ENCODE measurements around the gene KCNAB1.
"Not testable (repeated sequence)": the region's sequence is repeated elsewhere in the genome, so short reads cannot be mapped to it uniquely, and the experiment has no call there.

The KCNAB1 gene

DNA sequence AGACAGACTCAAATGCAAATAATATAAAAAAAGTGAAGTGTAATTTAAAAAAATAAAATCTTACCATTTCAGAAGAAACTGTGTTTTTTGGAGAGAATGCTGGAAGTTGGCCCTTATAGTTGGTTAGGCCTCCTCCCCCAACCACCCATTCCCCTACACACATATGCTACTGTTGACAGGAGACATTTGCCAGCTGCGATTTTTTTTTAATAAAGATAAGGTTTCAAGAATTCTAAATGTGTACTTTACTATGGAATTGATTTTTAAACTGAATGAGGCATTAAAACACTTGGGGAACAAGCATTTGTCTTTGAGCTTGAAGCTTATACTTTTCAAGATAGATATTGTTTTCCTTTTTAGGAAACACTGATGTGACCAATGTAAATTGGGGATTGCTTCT lies 438.9 kb downstream of the KCNAB1 start:
- no peak for DNase-seq (ENCODE audit: low spot score)
- no peak for FAIRE-seq

DNA sequence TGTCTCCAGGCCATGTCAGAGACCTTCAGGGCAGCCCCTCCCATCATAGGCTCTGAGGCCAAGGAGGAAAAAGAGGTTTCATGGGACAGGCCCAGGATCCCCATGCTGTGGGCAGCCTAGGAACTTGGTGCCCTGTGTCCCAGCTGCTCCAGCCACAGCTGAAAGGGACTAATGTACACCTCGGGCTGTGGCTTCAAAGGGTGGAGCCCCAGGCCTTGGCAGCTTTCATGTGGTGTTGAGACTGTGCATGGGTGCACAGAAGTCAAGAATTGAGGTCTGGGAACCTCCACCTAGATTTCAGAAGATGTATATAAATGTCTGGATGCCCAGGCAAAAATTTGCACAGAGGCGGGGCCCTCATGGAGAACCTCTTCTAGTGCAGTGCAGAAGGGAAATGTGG lies 441.2 kb downstream of the KCNAB1 start:
- DNase-seq (ENCODE audit: low spot score) = no peak
- no peak for FAIRE-seq

DNA sequence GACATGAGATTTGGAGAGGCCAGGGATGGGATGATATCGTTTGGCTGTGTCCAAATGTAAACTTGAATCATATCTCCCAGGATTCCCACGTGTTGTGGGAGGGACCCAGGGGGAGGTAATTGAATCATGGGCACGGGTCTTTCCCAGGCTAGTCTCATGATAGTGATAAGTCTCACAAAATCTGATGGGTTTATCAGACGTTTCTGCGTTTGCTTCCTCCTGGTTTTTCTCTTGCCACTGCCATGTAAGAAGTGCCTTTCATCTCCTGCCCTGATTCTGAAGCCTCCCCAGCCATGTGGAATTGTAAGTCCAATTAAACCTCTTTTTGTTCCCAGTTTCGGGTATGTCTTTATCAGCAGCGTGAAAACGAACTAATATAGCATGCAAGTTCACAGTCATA lies 442.1 kb downstream of the KCNAB1 start:
- FAIRE-seq; DNase-seq (ENCODE audit: low spot score): not testable (repeated sequence)

DNA sequence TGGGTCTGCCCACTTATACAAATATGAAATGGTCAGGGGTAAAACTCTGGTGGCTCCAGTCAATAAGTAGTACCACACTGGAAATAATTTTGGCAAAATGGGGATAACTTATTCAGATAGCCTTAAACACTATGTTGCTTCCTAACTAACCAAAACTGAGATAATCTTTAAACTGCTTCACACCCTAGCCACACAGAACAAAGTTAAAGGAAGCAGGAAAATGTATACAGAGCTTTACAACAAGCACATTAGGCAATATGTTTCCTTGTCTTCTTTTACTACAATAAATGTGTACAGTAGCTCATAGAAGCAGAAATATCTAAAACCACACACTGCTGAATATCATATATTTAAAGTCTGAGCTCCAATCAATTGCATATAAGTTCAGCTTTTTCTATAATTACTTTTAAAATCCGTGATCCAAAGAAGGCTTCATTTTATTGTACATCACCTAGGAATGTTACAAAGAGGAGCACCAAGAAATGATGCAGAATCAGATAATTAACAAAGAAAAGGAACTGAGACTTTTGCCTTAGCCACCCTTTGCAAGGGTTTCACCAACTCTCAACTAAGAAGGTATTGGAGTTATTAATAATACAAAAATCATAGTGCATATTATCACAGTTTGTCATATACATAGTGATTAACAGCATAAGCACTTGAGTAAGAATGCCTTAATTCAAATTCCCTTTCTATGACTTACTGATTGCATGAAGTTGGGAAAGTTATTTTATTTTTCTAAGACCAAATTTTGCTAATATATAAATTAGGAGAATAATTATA lies 443.7 kb downstream of the KCNAB1 start:
- FAIRE-seq = no peak
- DNase-seq (ENCODE audit: low spot score) = no peak

DNA sequence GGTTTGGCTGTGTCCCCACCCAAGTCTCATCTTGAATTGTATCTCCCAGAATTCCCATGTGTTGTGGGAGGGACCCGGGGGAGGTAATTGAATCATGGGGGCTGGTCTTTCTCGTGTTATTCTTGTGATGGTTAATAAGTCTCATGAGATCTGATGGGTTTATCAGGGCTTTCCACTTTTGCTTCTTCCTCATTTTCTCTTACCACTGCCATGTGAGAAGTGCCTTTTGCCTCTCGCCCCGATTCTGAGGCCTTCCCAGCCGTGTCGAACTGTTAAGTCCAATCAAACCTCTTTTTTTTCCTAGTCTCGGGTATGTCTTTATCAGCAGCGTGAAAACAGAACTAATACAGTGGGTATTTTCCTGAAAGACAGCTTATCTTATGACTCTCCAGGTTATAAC lies 448.6 kb downstream of the KCNAB1 start:
- FAIRE-seq = not testable (repeated sequence)

DNA sequence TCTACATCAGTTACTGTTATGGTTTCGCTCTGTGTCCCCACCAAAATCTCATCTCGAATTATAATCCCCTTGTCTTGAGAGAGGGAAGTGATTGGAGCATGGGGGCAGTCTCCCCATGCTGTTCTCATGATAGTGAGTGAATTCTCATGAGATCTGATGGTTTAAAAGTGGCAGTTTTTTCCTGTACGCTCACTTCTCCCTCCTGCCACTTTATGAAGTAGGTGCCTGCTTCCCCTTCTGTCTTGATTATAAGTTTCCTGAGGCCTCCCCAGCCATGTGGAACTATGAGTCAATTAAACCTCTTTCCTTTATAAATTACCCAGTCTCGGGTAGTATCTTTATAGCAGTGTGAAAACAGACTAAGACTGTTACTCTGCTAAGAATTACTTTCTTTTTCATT lies 449.5 kb downstream of the KCNAB1 start:
- FAIRE-seq; DNase-seq (ENCODE audit: low spot score): not testable (repeated sequence)

More for the DNA sequence above, 448.6 kb downstream of the KCNAB1 start:
- DNase-seq (ENCODE audit: low spot score) = not testable (repeated sequence)

DNA sequence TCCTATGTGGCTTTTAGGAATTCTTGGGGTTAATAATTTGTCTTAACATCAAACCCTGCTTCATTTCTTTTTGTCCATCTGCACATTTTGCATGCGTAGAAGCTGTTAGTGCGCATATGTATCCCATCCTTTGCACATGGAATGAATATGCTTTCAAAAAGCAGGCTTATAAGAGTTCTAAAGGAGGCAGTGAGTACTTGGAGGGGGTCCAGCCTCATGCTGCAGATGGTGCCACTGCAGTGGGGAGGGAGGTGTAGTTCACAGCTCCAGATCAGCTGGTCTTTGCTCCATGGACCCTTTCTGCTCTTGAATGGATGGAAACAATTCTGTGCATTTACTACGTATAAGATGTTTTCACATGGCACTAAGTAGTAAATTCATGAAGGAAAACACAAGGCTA lies 455.3 kb downstream of the KCNAB1 start:
- FAIRE-seq (no peak), DNase-seq (ENCODE audit: low spot score) (no peak)

DNA sequence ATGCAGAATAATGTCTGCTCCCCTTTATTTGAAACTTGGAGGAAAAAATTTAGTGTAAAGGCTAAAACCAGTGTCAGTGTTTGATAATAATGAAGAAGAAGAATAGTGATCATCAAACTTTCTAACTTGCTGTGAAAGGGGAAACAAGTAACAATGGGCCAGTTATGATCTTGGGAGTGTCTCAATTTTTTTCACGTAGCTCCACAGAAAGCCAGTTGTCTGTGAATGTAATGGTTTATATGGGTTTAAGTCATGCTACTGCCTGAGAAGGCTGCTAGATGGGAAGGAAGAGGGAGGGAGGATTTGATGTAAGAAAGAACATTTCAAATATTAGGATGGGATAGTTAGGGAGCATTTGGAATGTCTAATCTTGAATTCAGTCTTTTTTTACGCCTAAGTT lies 455.7 kb downstream of the KCNAB1 start:
- no peak for DNase-seq (ENCODE audit: low spot score)
- no peak for FAIRE-seq

DNA sequence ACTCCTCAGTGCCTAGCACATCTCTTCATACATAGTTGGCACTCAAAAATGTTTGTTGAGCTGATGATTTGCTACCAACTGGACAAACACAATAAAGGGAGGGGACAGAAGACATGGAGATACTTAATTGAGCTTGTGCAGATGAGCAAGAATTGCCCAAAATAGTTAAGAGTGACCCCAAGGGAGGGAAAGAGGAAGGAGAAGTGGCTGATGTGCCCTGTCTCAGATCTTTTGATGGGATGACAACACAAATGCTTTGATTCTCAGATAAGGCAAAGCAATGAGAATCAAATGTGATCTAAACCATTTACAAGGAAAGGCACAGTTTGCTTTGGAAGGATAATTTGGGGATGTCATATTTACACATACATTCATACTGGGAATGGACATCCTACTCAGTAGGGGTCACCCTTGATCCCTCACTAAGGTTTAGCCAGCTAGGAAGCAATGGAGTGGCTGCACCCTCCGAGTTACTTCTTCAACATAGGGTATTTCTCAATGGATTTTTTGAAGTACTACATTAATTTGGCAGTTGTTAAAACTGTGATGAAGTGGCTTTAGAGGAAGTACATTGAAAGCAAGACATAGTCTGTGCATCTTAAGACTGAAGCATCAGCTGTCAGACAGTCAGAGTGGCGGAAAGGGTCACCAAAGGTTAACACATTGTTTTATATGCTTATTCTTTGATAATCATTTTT lies 456.4 kb downstream of the KCNAB1 start:
- FAIRE-seq = no peak
- DNase-seq (ENCODE audit: low spot score) = no peak

DNA sequence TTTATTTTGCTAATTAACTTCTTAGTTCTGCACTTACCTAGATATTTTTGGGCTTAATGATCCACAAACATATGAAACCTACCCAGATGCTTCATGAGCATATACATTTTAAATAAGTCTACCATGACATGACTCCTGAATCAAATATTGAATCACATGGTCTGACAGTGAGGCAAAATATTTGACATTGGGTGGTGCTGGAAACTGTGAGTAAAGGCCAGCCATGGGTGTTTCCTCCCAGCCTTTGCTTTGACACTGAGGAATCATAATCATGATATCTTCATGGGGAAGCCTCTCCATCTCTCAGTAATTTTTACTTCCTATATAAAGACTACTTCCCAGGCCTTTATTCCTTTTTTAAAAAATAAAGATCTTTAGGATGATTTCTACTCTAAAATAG lies 457.4 kb downstream of the KCNAB1 start:
- no peak for DNase-seq (ENCODE audit: low spot score)
- FAIRE-seq = no peak

DNA sequence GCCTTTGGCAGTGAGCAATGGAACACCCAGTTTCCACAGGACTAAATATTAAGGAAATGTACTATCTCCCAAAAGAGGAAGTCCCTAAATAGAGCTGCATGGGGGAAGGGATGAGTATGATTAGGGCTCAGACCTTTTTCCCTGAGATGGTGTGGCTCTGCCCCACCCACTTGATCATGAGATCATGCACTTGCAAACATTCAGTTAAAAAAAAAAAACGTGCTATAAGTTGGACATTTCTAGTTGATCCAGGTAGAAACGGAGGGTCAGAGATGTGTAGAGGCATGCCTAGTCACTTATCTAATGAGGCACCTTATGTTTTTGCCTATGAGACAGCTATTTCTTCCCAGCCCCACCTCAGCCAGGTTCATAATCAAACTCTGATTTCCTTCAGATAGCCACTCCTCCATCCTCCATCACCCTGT lies 459.1 kb downstream of the KCNAB1 start:
- no peak for DNase-seq (ENCODE audit: low spot score)
- no peak for FAIRE-seq

DNA sequence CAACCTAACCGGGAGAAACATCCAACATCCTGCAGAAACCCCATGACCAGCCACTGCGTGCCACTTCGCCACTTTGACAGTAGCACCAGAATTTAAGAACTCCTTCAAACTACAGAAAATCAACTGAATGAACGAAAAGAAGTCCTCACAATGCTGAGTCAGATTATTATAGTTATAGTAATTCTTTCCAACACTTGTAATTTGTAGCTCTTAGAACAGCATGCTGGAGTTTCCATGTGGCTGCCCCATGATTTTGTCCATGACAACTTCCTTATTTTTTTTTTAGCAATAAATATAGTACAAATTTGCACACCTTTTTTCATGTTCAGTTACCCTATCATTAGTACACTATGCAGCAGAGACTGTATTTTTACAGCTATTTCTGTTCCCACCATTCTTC lies 460.7 kb downstream of the KCNAB1 start:
- FAIRE-seq = no peak

DNA sequence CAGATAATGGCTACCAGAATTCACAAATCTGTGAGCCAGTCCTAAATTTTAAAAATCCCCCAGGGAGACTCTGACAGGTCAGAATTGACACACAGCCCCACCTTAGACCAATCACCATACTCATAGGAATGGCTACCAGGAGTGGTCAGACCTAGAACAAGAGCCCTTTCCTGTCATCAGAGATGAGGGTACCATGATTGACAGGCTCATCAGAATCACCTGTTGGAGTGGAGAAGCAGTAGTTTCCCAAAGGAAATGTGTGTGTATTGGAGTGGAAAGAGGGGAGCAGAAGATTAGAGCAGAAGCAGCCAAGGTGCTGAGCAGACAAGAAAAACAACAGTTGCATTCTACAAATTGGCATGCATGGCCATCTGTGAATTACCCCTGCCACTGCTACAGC lies 461.6 kb downstream of the KCNAB1 start:
- FAIRE-seq (no peak), DNase-seq (ENCODE audit: low spot score) (no peak)

More for the DNA sequence above, 460.7 kb downstream of the KCNAB1 start:
- no peak for DNase-seq (ENCODE audit: low spot score)

DNA sequence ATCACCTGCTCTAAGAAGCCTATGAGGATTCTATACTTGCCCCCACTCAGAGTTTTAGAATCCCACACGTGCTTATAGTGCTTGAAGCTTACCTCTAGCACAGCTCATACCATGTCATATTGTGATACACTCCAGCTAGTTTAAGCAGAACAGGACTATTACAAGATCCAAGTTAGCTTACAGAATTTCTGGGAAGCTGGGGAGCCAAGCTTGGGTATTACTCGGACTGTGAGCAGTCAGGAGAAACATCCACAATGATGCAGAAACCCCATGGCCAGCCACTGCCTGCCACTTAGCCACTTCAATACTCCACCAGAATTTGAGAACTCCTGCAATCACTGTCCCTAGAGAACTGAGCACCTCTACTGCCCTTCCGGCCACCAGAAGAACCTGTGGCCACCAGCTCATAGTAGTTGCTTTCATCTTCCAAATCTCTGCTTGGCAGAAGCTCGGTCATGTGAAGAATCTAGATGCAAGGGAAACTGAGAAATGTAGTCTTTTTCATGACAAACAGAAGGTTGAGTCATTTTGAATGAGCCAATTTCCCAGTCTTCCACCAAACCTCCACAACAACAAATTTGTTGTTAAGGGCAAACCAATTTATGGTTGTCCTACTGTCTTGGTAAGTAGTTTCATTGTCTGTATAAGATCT lies 462.3 kb downstream of the KCNAB1 start:
- FAIRE-seq = no peak
- DNase-seq (ENCODE audit: low spot score) = no peak

DNA sequence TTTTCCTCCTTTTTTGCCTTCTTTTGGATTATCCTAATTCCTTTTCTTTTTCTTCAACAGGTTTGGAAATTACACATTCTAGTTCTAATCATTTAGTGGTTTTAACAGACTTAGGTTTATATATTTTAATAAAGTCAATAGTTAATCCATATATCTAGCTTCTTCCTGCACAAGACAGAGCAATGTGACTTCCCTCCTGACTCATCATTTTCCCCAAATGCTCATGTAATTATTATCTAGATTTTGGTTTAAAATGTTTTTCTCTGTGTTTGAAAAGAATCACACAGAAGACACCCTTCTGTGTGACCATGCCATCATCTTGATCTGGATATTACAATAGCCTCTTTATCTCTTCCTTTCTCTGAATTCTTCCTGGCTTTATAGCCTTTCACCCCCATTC lies 463.1 kb downstream of the KCNAB1 start:
- FAIRE-seq (no peak), DNase-seq (ENCODE audit: low spot score) (no peak)

DNA sequence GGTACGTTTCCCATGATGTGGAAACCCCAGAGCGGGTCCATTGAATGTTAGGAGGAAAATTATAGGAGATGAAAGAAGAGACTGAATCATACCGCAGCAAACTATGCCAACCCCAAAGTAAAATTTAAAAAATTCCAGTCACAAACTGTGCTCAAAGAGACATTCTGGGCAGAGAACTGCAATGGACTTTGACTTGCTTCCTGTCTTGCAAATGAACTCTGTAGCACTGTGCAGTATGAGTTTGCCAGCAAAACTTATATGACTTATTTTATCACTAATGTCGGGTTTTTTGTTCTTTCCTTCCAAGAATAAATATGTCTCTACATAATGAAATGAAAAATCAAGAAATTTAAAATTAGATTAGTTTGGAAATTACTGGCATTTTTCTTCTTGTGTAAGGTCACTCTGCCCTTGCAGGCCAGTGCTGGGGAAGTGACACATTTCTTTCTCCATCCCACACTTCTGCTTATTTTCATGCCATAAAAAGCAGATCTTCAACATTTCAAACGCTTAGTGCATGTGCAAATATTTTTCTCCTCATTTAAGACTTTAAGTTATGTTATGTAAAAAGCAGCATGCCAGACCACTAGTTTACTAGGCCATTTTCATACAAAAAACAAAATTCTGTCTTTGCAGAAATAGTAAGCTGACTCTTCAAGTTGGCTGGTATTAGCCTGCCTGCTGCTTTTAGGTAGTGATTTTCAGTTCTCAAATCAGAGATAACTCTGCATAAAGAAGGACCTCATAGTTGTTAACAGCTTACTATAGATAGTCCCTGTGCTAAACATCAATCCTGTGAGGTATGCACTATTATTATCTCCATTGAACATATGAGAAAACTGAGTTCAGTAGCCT lies 466.8 kb downstream of the KCNAB1 start:
- DNase-seq (ENCODE audit: low spot score) (no peak), FAIRE-seq (no peak)

DNA sequence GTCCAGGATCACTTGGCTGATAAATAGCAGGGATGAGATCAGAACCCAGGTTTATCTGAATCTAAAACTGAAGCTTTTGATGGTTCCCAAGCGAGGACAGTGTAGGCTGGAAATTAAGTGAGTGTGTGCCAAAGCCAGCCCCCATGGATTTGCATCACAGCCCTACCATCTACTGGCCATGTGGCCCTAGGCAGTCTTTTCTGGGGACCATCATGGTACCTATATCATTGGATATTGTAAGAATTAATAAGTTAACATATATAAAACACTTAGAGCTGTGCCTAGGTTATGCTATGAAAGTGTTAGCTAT lies 467.3 kb downstream of the KCNAB1 start:
- FAIRE-seq (no peak), DNase-seq (ENCODE audit: low spot score) (no peak)

Data from urothelium cell line (cell line).